Stimulated activated CD8-positive, alpha-beta memory T cell treated with anti-CD3 and anti-CD28 coated beads, Interleukin-2, amount 100 ng/mL, for 1 hour (primary cell): ENCODE data around the gene ZDHHC5.
A peak's percentile ranks its signal among the peaks of the same experiment; 100 is the strongest.

ENCODE experiments used
- DNase-seq, 2 donors: peaks; one replicate each; pipeline ENCODE4 v3.0.0-alpha.2; 2020; ENCODE audit warnings: low read depth in 2 of 2

Gene ZDHHC5, protein sequence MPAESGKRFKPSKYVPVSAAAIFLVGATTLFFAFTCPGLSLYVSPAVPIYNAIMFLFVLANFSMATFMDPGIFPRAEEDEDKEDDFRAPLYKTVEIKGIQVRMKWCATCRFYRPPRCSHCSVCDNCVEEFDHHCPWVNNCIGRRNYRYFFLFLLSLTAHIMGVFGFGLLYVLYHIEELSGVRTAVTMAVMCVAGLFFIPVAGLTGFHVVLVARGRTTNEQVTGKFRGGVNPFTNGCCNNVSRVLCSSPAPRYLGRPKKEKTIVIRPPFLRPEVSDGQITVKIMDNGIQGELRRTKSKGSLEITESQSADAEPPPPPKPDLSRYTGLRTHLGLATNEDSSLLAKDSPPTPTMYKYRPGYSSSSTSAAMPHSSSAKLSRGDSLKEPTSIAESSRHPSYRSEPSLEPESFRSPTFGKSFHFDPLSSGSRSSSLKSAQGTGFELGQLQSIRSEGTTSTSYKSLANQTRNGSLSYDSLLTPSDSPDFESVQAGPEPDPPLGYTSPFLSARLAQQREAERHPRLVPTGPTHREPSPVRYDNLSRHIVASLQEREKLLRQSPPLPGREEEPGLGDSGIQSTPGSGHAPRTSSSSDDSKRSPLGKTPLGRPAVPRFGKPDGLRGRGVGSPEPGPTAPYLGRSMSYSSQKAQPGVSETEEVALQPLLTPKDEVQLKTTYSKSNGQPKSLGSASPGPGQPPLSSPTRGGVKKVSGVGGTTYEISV

DNA sequence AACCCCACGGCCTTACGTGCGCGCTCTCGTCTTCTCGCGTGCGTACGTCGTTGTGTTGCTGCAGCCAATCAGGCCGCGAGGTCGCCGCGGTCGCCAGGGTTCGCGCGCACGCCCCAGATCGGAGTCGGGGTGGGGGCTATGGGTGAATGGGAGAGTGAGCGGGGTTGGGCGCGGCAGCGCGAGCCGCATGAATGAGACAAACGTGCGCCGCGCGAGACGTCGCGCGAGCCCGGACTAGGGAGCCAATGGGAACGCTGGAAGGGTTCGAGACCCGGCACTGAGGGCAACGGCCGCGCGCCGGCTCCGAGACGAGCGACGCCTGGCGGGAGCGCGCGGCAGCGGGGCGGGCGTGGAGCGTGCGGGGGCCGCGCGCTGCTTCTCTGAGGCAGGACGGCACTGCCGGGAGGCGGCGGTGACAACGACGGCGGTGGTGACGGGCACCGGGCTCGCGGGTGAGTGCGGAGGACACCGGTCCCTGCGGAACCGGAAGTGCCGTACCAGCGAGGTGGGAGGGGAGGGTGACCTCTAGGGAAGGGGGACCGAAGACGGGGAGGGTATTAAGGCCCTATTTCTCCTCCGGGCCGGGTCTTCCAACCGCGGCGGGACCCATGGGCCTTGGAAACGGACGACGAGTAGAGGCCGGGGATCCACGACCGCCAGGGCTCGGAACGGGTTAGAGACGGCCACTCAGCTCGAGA, at the start of gene ZDHHC5:
Gene ZDHHC5, plus strand, starts transcription at position 379 of the 698 bp plus-strand sequence. CDS start 4,977 bp downstream, outside the sequence.
- DNase-seq = peak; percentile 99

DNA sequence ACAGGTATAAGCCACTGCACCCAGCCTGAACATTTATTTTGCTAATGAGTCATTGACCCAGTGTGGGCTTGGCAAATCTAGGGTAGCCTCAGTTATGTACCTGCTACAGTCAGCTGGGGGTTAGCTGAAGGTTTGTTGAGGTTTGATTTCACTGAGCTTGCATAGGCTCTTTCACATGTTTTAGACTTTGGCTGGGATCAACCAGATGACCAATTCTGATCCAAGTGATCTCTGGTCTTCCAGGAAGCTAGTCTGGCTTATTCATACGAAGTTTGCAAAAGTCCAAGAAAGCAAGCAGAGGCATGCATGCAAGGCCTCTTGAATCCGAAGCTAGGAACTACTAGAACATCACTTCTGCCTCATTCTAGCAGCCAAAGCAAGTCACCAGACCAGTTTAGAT, 49.5 kb upstream of the ZDHHC5 start:
- no peak for DNase-seq

DNA sequence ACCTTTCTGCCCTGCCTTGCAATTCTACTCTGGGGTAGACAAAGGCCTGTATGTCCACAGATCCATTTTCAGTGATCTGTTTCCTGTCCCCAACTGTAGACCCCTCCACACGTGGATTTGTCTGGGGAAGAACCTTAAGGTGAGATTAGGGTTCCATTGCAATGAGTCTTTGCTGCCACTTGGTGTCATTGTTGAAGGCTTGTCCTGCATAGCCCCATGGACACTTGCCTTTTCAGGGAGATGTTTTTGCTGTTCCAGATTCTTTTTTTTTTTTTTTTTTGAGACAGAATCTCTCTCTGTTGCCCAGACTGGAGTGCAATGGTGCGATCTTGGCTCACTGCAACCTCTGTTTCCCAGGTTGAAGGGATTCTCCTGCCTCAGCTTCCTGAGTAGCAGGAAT, 48.6 kb upstream of the ZDHHC5 start:
- no peak for DNase-seq

DNA sequence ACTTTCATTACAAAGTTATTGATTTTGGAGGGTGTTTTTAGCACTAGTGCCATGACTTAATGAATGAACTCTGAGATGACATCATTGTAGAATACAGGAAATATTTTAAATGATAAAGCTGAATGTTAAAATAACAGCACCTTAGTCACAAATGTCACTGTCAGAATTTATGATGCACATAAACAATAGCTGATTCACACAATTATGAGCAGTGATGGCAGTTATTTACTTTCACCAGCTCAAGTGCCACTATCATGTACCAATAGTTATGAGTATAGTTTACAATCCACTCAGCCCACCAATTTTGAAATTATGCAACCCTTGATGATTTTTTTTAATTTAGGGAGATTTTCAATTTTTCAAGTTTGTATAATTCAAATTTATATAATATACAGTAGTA, 47.4 kb upstream of the ZDHHC5 start:
- DNase-seq = no peak

DNA sequence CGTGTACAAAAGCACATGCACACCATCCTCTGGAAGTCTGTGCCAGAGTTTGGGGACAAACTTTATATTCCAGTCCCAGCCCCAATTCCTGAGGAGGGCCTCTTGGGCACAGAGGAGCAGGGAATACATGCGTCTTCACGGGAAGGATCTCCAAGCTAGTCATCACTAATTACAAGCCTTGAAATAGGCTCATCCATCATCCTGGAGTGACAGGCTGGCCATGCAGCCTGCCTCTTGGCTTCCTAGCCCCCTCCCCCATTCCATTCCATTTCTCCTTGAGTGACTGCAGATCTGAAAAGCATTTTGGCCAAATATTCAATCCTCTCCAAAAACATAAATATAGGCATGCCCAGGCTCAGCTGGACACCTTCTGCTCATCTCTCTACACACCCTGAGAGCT, 45.7 kb upstream of the ZDHHC5 start:
- no peak for DNase-seq

DNA sequence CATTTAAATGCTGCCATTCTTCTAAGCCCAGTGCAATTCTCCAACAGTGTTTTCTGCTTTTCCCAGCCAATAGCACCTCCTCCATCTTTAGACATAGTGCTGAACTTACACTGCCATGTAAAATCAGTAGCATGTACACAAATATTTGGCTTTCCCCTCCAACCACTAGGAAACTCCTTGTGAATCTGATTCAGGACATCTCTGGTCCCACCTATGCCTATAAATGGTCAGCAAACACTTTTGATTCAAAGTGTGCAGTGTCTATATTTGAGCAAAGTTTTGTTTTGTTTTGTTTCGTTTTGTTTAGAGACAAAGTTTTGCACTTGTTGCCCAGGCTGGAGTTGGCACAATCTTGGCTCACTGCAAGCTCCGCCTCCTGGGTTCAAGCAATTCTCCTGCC, 43.0 kb upstream of the ZDHHC5 start:
- DNase-seq = no peak

DNA sequence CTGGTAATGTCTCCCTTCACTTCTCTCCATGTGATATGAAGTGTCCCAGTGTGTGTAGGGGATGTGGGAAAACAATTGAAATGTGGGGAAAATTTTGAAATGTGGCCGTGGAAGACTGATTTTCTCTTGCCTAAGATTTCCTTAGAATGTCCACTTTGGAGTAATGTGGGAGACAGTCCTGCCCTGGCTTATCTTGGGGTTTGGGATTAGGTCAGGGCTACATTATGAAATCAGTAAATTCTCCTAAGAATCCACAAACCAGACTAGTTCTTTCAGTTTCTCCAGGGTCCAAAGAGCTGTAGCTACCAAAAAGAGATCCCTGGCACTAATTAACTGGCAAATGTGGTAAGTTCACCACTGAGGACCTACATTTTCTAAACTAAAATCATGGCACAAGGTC, 41.0 kb upstream of the ZDHHC5 start:
- no peak for DNase-seq

DNA sequence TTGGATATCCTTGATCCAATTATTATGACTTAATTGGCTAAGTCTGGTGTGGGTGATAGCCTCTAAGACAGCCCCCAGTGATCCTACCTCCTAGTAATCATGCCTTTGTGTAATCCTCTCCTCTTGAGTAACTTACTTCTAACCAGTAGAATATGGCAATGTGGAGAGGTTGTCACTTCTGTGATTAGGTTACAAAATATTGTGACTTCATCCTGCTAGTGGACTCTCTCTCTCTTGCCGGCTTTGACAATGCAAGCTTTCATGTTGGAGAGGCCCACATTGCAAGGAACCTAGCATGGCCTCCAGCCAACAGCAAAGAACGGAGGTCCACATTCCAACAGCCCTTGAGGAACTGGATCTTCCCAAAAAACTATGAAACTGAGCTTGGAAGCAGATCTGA, 37.7 kb upstream of the ZDHHC5 start:
- no peak for DNase-seq

DNA sequence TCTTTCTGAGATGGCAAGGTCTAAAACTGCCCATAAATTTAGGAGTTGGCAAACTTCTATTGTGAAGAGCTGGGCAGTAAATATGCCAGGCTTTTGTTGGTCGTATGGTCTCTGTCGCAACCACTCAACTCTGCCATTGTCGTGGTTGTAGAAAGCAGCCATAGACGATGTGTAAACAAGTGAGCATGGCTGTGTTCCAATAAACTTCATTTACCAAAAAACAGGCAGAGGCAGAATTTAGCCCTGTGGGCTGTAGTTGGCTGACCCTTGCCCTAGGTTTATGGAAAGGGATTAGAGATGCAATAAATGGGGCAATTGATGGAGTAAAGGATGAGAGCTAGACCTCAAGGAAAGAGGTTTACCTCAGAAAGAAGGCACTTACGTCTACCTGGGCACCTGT, 35.8 kb upstream of the ZDHHC5 start:
- no peak for DNase-seq

DNA sequence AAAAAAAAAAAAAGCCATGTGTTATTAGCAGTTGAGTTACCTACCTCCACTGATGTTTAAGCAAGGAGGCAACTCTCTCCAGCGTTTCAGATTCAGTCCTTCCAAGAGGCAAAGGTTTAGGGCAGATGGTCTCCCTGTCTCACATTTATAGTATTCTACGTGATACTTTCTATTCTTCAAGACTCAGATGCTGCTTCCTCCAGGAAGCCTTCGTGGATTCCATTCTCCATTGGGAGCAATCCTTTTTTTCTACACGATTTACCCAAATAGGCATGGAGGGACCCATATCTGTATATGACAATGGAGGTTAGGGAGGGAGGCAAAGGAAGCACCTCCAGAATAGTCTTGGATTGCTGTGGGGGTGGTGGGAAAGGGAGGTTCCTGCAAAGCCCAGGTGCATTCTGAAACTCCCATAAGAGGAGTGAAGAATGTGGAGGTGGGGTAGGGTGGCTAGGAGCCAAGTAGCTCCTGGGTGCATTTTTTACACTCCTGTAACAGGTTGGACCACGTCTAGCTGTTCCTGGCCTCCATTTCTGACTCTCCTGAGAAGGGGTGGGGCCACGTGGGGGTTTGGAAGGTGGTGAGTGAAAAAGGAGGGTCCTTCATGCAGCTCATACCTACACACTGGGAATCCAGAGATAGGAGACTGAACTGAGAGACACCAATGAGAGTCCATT, 34.4 kb upstream of the ZDHHC5 start:
- DNase-seq = no peak

DNA sequence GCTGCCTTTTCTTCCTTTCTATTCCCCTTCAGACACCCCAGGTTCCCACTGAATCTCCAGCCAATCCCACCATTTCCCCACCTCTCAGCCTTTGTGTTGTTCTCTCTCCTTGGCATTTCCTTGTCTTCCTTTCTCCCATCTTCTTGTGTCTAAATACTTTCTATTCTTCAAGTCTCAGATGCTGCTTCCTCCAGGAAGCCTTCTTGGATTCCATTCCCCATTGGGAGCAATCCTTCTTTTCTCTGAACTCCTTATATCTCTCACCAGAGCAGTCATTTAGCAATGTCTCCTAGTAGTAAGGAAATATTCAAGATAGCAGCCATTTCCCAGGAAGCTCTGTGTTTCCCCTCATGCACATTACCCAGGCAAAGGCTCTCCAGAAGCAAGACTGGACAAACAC, 33.6 kb upstream of the ZDHHC5 start:
- DNase-seq = no peak

DNA sequence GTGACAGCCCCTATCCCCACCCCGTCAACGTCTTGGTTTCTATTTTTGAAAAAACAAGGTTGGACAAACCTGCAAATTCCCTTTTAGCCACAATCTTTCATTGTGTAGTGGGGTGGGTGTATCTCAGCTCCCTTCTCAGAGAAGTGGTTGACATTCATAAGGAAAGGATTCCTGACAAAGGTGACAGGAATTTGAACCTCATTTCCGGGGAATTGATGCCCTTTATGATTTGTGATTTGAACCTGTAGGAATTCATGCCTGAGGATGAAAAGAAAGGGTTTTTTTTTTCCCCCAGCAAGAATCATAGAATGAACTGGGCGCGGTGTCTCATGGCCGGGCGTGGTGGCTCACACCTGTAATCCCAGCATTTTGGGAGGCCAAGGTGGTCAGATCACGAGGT, 32.7 kb upstream of the ZDHHC5 start:
- no peak for DNase-seq

DNA sequence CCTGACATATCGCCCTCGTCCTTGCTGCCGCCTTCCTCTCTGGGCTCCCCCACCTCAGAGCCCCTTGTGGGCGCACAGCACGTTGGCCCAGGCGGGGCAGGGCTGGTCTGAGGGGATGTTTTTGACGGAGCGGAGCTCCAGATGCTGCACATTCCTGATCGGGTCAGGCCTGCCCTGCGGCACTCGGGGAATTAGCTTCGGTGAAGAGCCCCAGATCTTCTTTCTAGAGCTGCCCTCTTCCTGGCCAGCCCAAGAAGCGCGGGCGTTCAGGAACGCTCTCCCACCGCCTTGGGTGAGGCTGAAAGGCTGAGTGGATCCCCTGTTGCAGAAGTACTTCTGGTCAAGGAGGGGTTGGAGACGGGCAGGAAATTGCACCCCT, 30.3 kb upstream of the ZDHHC5 start:
- DNase-seq = no peak

DNA sequence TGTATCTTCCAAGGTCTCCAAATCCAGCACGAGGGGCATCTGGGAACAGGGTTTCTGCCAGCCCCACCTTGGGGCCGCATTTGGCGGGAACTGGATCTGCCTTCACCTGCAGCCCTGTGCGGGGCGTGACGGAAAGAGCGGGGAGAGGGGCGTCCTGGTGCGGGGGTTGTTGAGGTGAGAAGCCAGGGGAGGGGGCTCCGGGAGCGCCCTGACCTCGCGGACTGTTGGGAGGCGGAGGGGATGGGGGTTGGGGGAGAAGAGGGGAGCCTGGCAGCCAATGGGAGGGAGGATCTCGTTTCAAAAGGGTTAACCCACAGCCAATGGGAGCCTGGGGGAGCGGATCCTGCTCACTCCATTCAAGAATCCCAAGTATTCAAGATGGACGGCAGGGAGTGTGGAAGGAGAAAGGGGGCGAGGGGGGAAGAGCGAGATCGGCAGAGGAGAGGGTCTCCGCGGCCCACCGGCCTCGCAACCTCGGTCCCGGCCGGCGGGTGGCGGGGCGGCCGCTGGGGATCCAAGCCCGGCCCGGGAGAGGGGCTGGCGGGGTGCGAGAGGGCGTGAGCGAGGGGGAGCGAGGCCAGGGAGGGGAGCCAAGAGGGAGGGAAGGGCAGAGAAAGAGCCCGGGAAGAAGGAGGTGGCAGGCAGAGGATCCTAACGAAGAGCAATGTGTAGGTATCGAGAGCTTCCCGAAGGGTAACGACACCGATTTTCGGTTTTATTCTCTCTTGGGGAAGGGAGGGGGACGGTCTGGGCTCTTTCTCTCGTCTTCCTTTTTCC, 29.7 kb upstream of the ZDHHC5 start:
- DNase-seq = no peak

DNA sequence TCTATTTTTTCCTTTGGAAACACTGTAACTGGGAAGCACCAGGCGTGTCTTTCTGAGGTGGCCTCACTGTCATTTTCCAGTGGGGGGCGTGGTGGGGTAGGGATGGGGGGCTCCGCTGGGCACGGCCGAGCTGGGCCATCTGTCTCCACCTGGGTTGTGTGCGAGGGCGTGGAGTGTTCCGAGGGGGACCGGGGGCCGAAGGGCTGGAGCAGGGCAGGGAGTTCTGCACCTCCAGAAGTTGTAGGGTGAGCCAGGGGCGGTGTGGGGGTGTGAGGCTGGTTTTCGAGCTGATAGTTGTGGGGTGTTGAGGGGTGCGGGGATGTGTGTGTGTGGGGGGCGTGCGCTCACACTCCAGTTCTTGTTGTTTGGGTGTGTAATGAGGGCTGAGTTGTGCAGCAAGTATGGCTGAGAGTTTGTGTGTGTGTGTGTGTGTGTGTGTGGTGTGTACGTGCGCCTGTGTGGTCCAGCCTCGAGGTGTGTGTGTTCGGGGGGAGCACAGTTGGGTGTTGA, 29.0 kb upstream of the ZDHHC5 start:
- DNase-seq = no peak

DNA sequence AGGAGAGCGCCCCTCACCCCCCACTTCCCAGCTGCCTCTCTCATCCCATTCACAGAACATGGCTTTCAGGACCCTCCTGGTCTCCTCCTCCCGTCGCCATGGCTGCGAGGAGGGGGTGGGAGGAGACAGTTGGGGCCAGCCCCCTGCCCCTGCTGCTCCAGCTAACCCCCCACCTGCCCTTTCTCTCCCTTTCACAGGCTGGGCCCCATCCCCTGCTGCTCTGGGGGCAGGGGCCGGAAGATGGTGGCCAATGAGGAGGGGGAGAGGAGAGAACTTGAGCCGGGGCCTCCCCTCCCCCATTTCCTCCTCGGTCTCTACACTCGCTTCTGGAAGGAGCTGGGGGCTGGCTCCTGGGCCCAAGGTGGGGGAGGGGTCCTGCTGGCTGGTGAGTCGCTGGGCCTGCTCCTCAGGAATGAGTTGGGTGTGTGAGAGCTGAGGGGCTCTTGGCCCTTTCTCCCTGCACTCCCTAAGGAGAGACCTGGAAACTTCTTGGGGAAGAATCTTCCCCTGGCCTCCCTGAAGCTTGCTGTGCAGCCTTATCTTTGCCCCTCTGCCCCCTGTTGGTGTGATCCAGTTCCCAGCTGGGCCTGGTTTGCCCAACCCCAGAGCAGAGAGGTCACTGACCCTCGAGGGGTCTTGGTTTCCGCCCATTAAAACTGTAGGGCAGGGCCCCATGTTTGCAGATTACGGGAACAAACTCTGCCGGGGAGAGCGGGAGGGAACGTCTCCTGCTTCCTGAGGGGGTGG, 28.4 kb upstream of the ZDHHC5 start:
- no peak for DNase-seq

DNA sequence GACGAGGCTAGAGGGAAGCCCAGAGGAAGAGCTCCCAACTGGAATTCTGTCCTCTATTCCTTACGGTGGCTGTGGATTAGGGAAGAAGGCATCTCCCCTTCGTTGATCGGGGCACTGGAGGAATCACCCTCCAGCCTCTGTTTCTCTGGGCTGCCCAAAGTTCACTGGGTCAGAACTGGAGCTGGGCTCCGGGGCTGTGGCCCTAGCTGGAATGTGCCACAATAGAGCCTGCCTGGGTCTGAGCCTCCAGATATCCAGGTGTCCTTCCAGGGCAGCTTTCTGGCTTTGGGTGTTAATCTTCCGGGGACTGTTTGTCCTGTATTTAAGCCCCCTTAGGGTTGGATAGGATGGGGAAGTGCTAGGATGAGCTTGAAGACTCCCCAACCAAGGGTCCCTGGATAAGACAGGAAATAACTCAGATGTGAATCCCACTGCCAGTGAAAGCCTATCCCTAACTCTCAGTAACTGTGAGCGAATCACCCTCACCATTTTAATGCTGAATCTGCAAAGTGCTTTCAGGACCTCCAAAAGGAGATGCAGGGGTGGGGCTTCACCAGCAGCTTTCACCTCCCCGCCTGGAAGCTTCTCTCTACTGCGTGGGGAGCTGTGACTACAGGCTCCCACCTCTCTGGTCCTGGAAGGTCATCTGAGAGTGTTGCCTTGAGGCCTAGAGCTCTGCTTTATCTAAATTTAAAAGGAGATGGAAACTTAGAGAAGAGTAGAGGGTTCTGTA, 27.7 kb upstream of the ZDHHC5 start:
- DNase-seq = no peak

DNA sequence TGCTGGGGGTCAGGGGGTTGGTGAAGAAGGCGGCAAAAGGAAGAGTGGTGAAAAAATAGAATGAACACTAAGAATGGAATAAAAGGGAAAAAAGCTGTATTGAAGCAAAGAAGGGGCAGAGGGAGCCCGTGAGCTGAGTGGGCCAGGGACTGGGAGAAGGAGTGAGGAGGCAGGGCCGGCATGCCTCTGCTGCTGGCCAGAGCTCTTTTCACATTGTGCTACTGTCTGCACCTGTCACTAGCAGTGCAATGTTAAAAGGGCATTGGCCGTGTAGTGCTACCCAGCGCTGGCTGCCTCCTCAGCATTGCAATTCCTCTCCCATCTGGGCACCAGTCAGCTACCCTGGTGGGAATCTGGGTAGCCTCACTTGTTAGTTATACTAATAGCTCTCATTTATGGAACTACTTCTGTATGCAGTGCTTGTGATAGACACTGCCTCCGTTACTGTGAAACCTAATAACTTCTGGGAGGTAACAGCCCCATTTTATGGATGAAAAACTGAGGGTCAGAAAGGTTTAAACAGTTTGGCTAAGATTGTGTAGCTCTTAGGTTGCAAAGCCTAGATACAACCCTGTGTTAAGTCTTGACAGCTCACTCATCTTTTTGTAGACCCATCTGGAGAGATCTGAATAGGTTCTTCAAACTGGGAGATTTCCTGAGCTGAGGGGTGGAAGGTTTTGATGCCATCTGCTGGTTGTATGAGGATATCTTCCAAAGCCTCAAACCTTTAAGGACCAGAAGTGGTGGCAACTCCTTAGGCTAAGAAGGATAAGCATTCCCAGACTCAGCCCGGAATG, 26.7 kb upstream of the ZDHHC5 start:
- DNase-seq = no peak

DNA sequence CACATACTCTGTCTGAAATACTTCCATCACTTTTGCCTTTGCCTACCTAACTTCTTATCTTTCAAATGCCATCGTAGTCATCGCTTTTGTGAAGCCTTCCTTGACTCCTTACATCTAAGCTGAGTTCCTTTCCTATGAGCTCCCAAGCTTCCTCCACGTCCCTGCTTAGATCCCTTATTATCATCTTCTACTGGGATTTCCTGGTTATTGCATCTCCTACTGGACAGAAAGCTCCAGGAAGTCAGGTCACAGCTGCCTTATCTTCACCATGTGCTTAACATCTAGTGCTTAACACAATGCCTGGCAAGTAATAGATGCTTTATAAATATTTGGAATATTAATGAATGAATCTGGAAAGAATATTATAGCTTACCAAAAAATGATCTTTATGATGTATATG, 24.1 kb upstream of the ZDHHC5 start:
- DNase-seq = no peak
